CD14-positive monocyte (primary cell): ENCODE measurements around the gene ASTN2. TPM values are rescaled to one million over a fixed set of nuclear protein-coding genes. Genes with fewer than 3 reads are reported as not detected.

Experiments used
- DNase-seq, 3 donors: peaks; one replicate each; pipeline ENCODE4 v3.0.0-alpha.2; 2011 to 2022
- H2AFZ ChIP-seq: 2 replicates; pipeline ENCODE4 v1.6.0; 2012; ENCODE audit warnings: mild to moderate bottlenecking, low read depth, low read length, inconsistent platforms; ENCODE audit not compliant: insufficient read depth, poor library complexity, severe bottlenecking
- H3K27ac ChIP-seq, 2 donors: 1 replicate in 1 of 2; 2 replicates in 1 of 2; pipeline ENCODE4 v1.5.1; 2012 to 2013; ENCODE audit warnings: low read length in 2 of 2, control low read depth in 1 of 2, inconsistent platforms in 1 of 2, low read depth in 1 of 2, mild to moderate bottlenecking in 1 of 2
- H3K27me3 ChIP-seq, 2 donors: one replicate each; pipeline versions ENCODE4 v1.6.0 to v1.6.1; 2011 to 2013; ENCODE audit warnings: low read length in 2 of 2; ENCODE audit not compliant: control insufficient read depth in 2 of 2, insufficient read depth in 2 of 2
- H3K36me3 ChIP-seq, 2 donors: replicated peaks in 1 of 2; 1 replicate in 1 of 2; 2 replicates in 1 of 2; pipeline versions ENCODE4 v1.5.1 to v1.6.1; 2012 to 2013; ENCODE audit warnings: low read length in 2 of 2, control low read depth in 1 of 2, inconsistent platforms in 1 of 2, mild to moderate bottlenecking in 1 of 2; ENCODE audit not compliant: insufficient read depth in 2 of 2, control insufficient read depth in 1 of 2
- H3K4me1 ChIP-seq, 2 donors: 1 replicate in 1 of 2; 2 replicates in 1 of 2; pipeline versions ENCODE4 v1.5.1 to v1.6.1; 2012 to 2013; ENCODE audit warnings: low read length in 2 of 2, control low read depth in 1 of 2, inconsistent platforms in 1 of 2, mild to moderate bottlenecking in 1 of 2, moderate library complexity in 1 of 2; ENCODE audit not compliant: insufficient read depth in 2 of 2, control insufficient read depth in 1 of 2
- H3K4me2 ChIP-seq: replicated peaks from 2 replicates; pipeline ENCODE3; 2012; ENCODE audit warnings: low read length, moderate library complexity, mild to moderate bottlenecking; ENCODE audit not compliant: poor library complexity, severe bottlenecking; ENCODE audit errors: extremely low read depth
- H3K4me3 ChIP-seq, 3 experiments: fragments of 200-600 bp in 1 of 3; sonication (generic) in 1 of 3; replicated peaks in 1 of 3; 1 replicate in 2 of 3; 2 replicates in 1 of 3; pipeline ENCODE4 v1.5.1; 2011 to 2013; ENCODE audit warnings: low read length in 3 of 3, mild to moderate bottlenecking in 3 of 3, control low read depth in 2 of 3, low read depth in 2 of 3, inconsistent platforms in 1 of 3, moderate library complexity in 1 of 3
- H3K79me2 ChIP-seq: 2 replicates; pipeline ENCODE4 v1.6.0; 2012; ENCODE audit warnings: mild to moderate bottlenecking, control low read depth, inconsistent platforms, low read length, moderate library complexity; ENCODE audit not compliant: insufficient read depth
- H3K9ac ChIP-seq: 2 replicates; pipeline ENCODE4 v1.6.0; 2017; ENCODE audit warnings: low read length, mild to moderate bottlenecking; ENCODE audit not compliant: insufficient read depth, poor library complexity, severe bottlenecking
- H3K9me3 ChIP-seq, 2 donors: replicated peaks in 1 of 2; 1 replicate in 1 of 2; 2 replicates in 1 of 2; pipeline versions ENCODE4 v1.5.1 to v1.6.1; 2012 to 2013; ENCODE audit warnings: low read length in 2 of 2, control low read depth in 1 of 2; ENCODE audit not compliant: control insufficient read depth in 1 of 2, insufficient read depth in 1 of 2
- H4K20me1 ChIP-seq: 2 replicates; pipeline ENCODE4 v1.6.0; 2012; ENCODE audit warnings: mild to moderate bottlenecking, low read length, control low read depth, moderate library complexity; ENCODE audit not compliant: insufficient read depth
- H3K27ac Mint-ChIP-seq, 7 donors: one replicate each; pipeline ENCODE4 v1.8.0; 2020; ENCODE audit warnings: mild to moderate bottlenecking in 7 of 7, mixed read lengths in 7 of 7, moderate library complexity in 6 of 7, inconsistent platforms in 2 of 7
- H3K27me3 Mint-ChIP-seq, 3 donors: one replicate each; pipeline ENCODE4 v1.8.0; 2021 to 2022; ENCODE audit warnings: low read depth in 3 of 3, mild to moderate bottlenecking in 3 of 3, mixed read lengths in 3 of 3, moderate library complexity in 3 of 3, inconsistent platforms in 1 of 3
- H3K36me3 Mint-ChIP-seq, 2 donors: one replicate each; pipeline ENCODE4 v1.8.0; 2020; ENCODE audit warnings: mixed read lengths in 2 of 2, inconsistent platforms in 1 of 2, mild to moderate bottlenecking in 1 of 2
- H3K4me1 Mint-ChIP-seq: one replicate; pipeline ENCODE4 v1.8.0; 2020; ENCODE audit warnings: mild to moderate bottlenecking, mixed read lengths
- H3K4me3 Mint-ChIP-seq, 2 donors: one replicate each; pipeline ENCODE4 v1.8.0; 2020; ENCODE audit warnings: mild to moderate bottlenecking in 2 of 2, mixed read lengths in 2 of 2, moderate library complexity in 1 of 2
- H3K9me3 Mint-ChIP-seq, 7 donors: one replicate each; pipeline ENCODE4 v1.8.0; 2020 to 2022; ENCODE audit warnings: mixed read lengths in 7 of 7, mild to moderate bottlenecking in 6 of 7, moderate library complexity in 6 of 7, inconsistent platforms in 2 of 7
- CTCF ChIP-seq: fragments of 200-600 bp; IDR thresholded peaks from one replicate; pipeline ENCODE4 v1.8.0; 2022; ENCODE audit warnings: antibody characterized with exemption, mild to moderate bottlenecking
- WGBS: methylation state at CpG from one replicate; pipeline ENCODE4 v1.1.5; 2013; ENCODE audit warnings: missing lambda C conversion rate; ENCODE audit not compliant: insufficient coverage; 5-methylcytosine and 5-hydroxymethylcytosine counted together
- intact Hi-C, 2 donors: fragments of 100-400 bp; cut with micrococcal nuclease; formaldehyde crosslinking; loops; one replicate each; pipeline versions ENCODE4 v1.15.0 to v1.15.1; 2023
- polyA plus RNA-seq, 3 donors: library from polyadenylated mRNA; depleted of rRNA in 1 of 3; unstranded in 2 of 3; stranded (reverse) in 1 of 3; fragments of 300-500 nt in 2 of 3; fragments of >200 nt in 1 of 3; fragmentation: Illumina TruSeq in 2 of 3; gene quantifications; 1 replicate in 2 of 3; 2 replicates in 1 of 3; pipeline ENCODE4 v1.2.3, GENCODE V29; 2012 to 2021

ASTN2 gene
- polyA plus RNA-seq, 3 donors: not detected

GRCh38 chr9:116391306-116391900 is 1023.5 kb downstream of the ASTN2 start:
- H3K4me2 ChIP-seq: no peak overlapping the region

More at GRCh38 chr9:116391306-116391900, 1023.5 kb downstream of the ASTN2 start:
- Histone ChIP-seq H3K4me3 (no peak overlapping the region), H2AFZ (no peak overlapping the region), H3K79me2 (no peaks in the 10 kb centered on the region), H3K36me3 (no peaks in the 10 kb centered on the region), H3K4me1 (no peaks in the 10 kb centered on the region), H4K20me1 (no peaks in the 10 kb centered on the region), H3K27ac (no peak overlapping the region), H3K27me3 (no peaks in the 10 kb centered on the region), H3K9ac (no peak overlapping the region), H3K9me3 (no peaks in the 10 kb centered on the region)
- H3K9me3 Mint-ChIP-seq: peaks cover 0 to 4% (median 0%) of the 10 kb centered on the region in 7 donors
- WGBS: 91% methylated on average over 3 of the region's 4 CpGs
- peaks cover 0 to 2% (median 0%) of the 10 kb centered on the region in 3 donors for H3K27me3 Mint-ChIP-seq
- no peak overlapping the region for H3K4me3 Mint-ChIP-seq
- H3K27ac Mint-ChIP-seq: no peak overlapping the region
- intact Hi-C loops: no loop called here
- DNase-seq: no peak
- H3K36me3 Mint-ChIP-seq: no peaks in the 10 kb centered on the region
- TF ChIP-seq CTCF: no peak
- H3K4me1 Mint-ChIP-seq: peaks cover 1% of the 10 kb centered on the region
